Right lobe of liver (tissue), 4 donors: Measurements from ENCODE around the gene TST.

ENCODE experiments used
- CTCF ChIP-seq, 4 donors: fragments of 200-600 bp in 3 of 4; fragments of 450-650 bp in 1 of 4; IDR thresholded peaks; one replicate each; pipeline versions ENCODE4 v1.5.1 to v1.8.0; 2016 to 2022; ENCODE audit warnings: antibody characterized with exemption in 4 of 4, mild to moderate bottlenecking in 2 of 4
- POLR2A ChIP-seq: fragments of 450-650 bp; IDR thresholded peaks from one replicate; pipeline ENCODE4 v1.6.1; 2017; ENCODE audit warnings: antibody characterized with exemption, mild to moderate bottlenecking
- donor health status: DM: no; HTN: no; CAD: no.
- donor health status: DM: no; HTN: no; CAD: no.
- donor health status: DM: no; HTN: yes; CAD: no.

GRCh38 chr22:37032535-37033460, 13.6 kb upstream of the TST start:
- peak; percentile 79 for TF ChIP-seq POLR2A
- TF ChIP-seq CTCF (IDR thresholded peaks at IDR 0.05), result no peak
